Measurements from ENCODE around the gene PADI3.

PADI3 gene

GRCh38 chr1:17289721-17290120 is 40.8 kb downstream of the PADI3 start:
- no peak for DNase-seq (ENCODE audit: low read depth, low spot score)
- H3K4me3 ChIP-seq (ENCODE audit: low read length): no peak overlapping the region

DNA sequence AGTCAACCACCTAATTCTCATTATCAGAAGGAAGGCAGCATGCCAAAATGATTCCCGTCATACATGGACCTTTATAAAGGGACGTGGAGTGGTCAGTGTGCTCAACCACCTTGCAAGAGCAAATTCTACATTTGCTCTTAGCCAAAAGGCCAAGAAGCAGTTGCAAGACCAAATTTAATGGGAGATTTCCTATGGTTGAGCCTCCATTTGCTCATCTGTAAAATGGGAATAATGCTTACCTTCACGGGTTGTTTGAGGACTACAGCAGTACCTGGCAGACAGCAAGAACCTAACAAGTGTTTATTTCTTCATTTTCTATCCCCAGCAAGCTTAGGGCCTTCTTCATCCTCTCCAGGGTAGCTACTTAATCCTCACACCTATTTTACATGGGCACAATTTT is 41.7 kb downstream of the PADI3 start:
- no peak for DNase-seq (ENCODE audit: low read depth, low spot score)
- no peak overlapping the region for H3K4me3 ChIP-seq (ENCODE audit: low read length)

DNA sequence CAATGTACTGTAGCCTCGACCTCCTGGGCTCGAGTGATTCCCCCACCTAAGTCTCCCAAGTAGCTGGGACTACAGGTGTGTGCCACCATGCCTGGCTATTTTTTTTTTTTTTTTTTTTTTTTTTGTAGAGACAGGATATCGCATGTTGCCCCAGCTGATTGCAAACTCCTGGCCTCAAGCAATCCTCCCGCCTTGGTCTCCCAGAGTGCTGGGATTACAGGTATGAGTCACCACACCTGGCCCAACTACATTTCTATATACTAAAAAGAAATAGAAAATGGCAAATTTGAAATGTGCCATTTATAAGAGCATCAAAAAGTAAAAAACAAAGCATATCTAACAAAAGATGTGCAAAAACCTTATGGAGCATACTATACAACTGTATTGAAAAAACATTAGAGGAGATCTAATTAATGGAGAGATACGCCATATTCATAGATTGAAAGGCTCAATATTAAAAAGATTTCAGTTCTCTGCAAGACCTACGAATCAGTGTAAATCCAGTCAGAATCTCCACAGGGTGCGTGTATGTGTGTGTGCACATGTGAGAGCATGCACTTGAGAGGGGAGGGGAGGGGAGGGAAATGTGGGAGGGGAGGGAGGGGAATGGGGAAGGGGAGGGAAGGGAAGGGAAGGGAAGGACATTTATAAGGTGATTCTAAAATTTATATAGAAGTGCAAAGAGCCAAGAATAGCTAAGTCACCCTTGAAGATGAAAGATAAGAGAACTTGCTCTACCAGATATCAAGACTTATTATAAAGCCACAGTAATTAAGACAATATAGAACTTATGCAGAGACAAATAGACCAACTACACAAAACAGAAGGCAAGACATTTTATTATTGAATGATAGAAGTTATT is 43.6 kb downstream of the PADI3 start:
- DNase-seq (ENCODE audit: low read depth, low spot score): no peak
- H3K4me3 ChIP-seq (ENCODE audit: low read length): no peak overlapping the region

DNA sequence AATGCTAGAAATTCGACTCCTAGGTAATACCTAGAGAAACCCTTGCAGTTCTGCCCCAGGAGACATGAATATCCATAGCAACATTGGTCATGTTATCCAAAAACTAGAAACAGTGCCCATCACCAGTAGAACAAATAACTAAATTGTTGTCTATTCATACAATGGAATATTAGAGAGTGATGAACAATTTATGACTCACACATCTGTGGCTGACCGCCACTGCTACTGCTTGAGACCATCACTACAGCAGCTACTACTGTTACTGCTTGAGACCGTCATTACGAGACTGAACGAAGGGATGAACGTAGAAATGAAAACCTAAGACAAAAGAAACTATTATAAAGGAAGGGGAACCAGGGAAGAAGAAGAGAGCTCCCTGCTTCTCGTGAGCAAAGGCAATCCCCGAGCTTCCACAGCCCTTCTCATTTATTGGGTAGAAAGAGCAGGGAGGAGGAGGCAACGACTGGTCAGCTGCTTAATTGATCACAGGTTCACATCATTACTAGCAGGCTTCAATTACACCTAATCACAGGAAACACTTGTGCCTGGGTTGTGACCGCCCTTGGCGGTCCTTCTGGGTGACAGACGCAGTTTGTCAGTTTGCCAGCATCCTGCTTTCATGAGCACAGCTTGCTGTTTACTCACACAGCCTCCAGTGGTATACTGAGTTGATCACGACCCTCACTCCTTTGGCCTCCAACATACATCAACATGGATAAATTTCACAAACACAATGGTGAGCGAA is 45.0 kb downstream of the PADI3 start:
- DNase-seq (ENCODE audit: low read depth, low spot score): no peak

GRCh38 chr1:17295292-17295691 is 46.4 kb downstream of the PADI3 start:
- DNase-seq (ENCODE audit: low read depth, low spot score): no peak
- H3K4me3 ChIP-seq (ENCODE audit: low read length): no peak overlapping the region

More for the DNA sequence above, 45.0 kb downstream of the PADI3 start:
- H3K4me3 ChIP-seq (ENCODE audit: low read length): no peak overlapping the region

GRCh38 chr1:17296086-17296485 is 47.2 kb downstream of the PADI3 start:
- no peak overlapping the region for H3K4me3 ChIP-seq (ENCODE audit: low read length)
- DNase-seq (ENCODE audit: low read depth, low spot score): no peak

DNA sequence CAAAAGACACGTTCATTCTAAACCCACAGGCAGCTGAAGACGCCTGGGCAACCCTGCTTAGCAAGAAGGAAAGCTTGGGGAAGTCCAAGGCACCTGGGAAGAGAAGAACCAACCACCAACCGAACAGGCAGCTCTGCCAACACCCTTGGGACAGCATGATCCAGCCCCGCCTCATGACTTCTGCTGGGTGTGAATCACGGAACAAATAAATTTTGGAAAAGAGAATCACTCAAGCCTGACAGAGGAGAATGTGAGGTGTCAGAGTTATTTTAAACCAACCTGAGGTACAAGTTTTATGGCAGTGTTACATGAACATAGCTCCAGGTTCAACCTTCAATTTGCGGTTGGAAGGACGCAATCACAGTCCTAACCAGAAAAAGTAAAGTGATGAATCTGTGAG is 49.1 kb downstream of the PADI3 start:
- DNase-seq (ENCODE audit: low read depth, low spot score): no peak

GRCh38 chr1:17301767-17302166 is 52.9 kb downstream of the PADI3 start:
- DNase-seq (ENCODE audit: low read depth, low spot score): no peak
- no peak overlapping the region for H3K4me3 ChIP-seq (ENCODE audit: low read length)

More for the DNA sequence above, 49.1 kb downstream of the PADI3 start:
- H3K4me3 ChIP-seq (ENCODE audit: low read length): no peak overlapping the region

- no peak for DNase-seq (ENCODE audit: low read depth, low spot score)
- no peak overlapping the region for H3K4me3 ChIP-seq (ENCODE audit: low read length)
These were observed 55.4 kb downstream of the PADI3 start for GRCh38 chr1:17304151-17304825.

DNA sequence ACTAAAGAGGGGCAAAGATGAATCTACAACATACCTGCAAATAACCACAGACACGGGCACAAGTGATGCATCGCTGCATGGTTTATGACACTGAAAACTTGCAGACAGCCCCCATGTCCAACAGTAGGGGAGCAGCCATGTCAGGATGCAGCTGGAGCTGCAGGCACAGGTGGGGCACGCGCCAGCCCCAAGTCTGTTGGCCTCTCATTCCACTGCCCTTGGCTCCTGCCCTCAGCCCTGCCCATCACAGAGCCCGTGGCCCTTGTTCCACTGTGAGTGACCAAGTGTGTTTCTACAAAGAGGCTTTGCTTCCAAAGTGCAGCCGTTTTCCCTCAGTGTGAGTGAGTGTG is 55.9 kb downstream of the PADI3 start:
- DNase-seq (ENCODE audit: low read depth, low spot score): no peak
- no peak overlapping the region for H3K4me3 ChIP-seq (ENCODE audit: low read length)

GRCh38 chr1:17305576-17306095 is 56.7 kb downstream of the PADI3 start:
- no peak overlapping the region for H3K4me3 ChIP-seq (ENCODE audit: low read length)
- DNase-seq (ENCODE audit: low read depth, low spot score): no peak

DNA sequence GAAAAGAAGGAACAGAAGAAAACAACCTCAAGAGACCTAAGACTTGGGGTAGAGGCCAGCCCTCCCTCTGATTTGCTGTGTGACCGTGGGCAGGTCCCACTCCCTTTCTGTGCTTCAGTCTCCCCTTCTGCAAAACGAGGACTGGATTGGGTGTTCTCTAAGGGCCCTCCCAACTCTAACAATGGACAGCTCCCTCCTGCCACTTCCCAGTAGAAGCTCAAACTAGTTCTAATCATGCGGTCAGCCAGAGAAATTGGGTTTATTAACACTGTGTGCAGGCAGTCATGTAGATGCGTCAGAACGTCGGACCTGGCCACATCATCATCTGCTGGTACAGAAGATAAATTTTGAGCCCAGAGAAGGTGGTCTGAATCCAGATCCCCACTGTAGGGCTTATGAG is 57.5 kb downstream of the PADI3 start:
- H3K4me3 ChIP-seq (ENCODE audit: low read length): no peak overlapping the region
- no peak for DNase-seq (ENCODE audit: low read depth, low spot score)

- no peak overlapping the region for H3K4me3 ChIP-seq (ENCODE audit: low read length)
These were observed 58.0 kb downstream of the PADI3 start for GRCh38 chr1:17306921-17307320.

GRCh38 chr1:17307329-17307728 is 58.4 kb downstream of the PADI3 start:
- DNase-seq (ENCODE audit: low read depth, low spot score): no peak
- H3K4me3 ChIP-seq (ENCODE audit: low read length): no peak overlapping the region

More at GRCh38 chr1:17306921-17307320, 58.0 kb downstream of the PADI3 start:
- DNase-seq (ENCODE audit: low read depth, low spot score): no peak

DNA sequence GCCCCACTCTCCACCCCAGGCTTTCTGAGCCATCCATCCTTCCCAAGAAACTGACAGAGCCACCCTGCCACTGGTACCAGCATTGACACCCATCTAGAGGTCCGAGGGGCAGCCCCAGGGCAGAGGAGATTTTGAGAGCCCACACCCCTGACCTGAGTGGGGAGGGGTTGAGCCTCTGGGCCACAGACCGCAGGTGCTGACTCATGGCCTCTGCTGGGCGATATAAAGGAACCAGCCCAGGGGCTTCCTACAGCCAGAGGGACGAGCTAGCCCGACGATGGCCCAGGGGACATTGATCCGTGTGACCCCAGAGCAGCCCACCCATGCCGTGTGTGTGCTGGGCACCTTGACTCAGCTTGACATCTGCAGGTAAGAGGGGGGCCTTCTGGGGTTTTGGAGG is 59.0 kb downstream of the PADI3 start, which contains the start of gene PADI4:
PADI4 (plus strand) TSS at position 252 of the 400 bp plus-strand sequence; CDS start at position 278, 26 bp downstream.
- no peak within 1 kb of the TSS for H3K4me3 ChIP-seq (ENCODE audit: low read length)
- DNase-seq (ENCODE audit: low read depth, low spot score): no peak

GRCh38 chr1:17308593-17308992 is 59.7 kb downstream of the PADI3 start:
- H3K4me3 ChIP-seq (ENCODE audit: low read length): no peak overlapping the region
- DNase-seq (ENCODE audit: low read depth, low spot score): no peak

GRCh38 chr1:17309426-17310067 is 60.6 kb downstream of the PADI3 start:
- H3K4me3 ChIP-seq (ENCODE audit: low read length): no peak overlapping the region
- no peak for DNase-seq (ENCODE audit: low read depth, low spot score)

GRCh38 chr1:17310068-17310640 is 61.3 kb downstream of the PADI3 start:
- DNase-seq (ENCODE audit: low read depth, low spot score): no peak
- no peak overlapping the region for H3K4me3 ChIP-seq (ENCODE audit: low read length)

Data from Jurkat, Clone E6-1 (cell line).